ENCODE data around the gene NPPB.

DNA sequence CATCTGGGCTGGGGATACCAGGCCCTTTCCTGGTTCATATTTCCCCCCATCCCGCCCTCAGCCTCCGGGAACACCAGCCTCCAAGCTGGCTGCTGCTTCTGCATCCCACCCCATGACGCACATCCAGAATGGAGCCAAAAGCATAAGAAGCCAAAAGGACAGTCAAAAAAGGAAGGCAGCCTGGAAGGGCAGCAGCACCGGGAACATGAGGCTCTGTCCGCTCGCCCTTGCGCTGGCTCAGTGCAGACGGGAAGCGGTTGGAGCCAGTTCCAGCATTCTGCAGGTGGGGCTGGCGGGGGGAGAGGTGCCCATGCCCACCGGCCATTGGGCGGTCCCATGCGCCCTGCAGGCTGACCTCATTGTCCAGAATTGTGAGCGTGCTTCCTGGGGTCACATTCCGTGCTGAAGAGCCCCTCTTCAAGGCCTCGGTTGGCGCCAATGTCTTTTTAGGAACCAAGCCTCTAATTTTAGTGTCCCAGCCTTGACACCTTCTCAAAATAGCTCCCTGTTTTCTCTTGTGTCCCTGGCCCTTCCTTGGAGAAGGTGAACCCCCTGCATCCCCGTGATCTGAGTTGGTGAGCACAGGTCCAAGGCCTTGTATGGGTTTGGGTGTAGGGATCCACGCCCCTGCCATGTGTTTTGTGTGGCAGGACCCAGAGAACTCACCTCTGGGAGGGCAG, 28.4 kb upstream of the NPPB start:
- TF ChIP-seq GATA3 (IDR thresholded peaks at IDR 0.05; ENCODE audit: low read depth, low read length) (no peak), GATA2 (IDR thresholded peaks at IDR 0.05; ENCODE audit: low read depth, low read length) (no peak)
